RWPE2 (cell line): ENCODE data around the gene ODAD2.

ENCODE experiments used
- ATAC-seq: fragments of 200-7000 bp; cut with Tn5 transposase; 3 replicates; pipeline ENCODE4 v1.9.1; 2021; ENCODE audit warnings: low read depth
- DNase-seq: peaks from one replicate; pipeline ENCODE4 v3.0.0-alpha.2; 2020; ENCODE audit warnings: low spot score
- H3K27ac ChIP-seq: fragments of 450-650 bp; 2 replicates; pipeline ENCODE4 v1.5.1; 2017; ENCODE audit warnings: mild to moderate bottlenecking; ENCODE audit not compliant: poor library complexity, severe bottlenecking
- H3K27me3 ChIP-seq: fragments of 250-450 bp; sonication (Bioruptor Pico); 2 replicates; pipeline ENCODE4 v1.5.1; 2021; ENCODE audit warnings: mild to moderate bottlenecking, moderate library complexity; ENCODE audit not compliant: insufficient read depth, poor library complexity, severe bottlenecking
- H3K36me3 ChIP-seq: fragments of 250-450 bp; sonication (Bioruptor Pico); 2 replicates; pipeline ENCODE4 v1.5.1; 2020; ENCODE audit warnings: low read depth, mild to moderate bottlenecking, moderate library complexity
- H3K4me1 ChIP-seq: fragments of 250-450 bp; sonication (Bioruptor Pico); 2 replicates; pipeline ENCODE4 v1.5.1; 2021; ENCODE audit warnings: mild to moderate bottlenecking, moderate library complexity; ENCODE audit not compliant: insufficient read depth, poor library complexity, severe bottlenecking
- H3K4me3 ChIP-seq: fragments of 250-450 bp; sonication (Bioruptor Pico); 2 replicates; pipeline ENCODE4 v1.5.1; 2021; ENCODE audit warnings: mild to moderate bottlenecking, moderate library complexity; ENCODE audit not compliant: severe bottlenecking
- H3K9me3 ChIP-seq: fragments of 250-450 bp; sonication (Bioruptor Pico); 2 replicates; pipeline ENCODE4 v1.5.1; 2021; ENCODE audit warnings: mild to moderate bottlenecking, moderate library complexity; ENCODE audit not compliant: severe bottlenecking
- CTCF ChIP-seq: fragments of 450-650 bp; IDR thresholded peaks from one replicate; pipeline ENCODE4 v1.5.1; 2017; ENCODE audit warnings: mild to moderate bottlenecking, moderate library complexity; ENCODE audit not compliant: poor library complexity, severe bottlenecking

Gene ODAD2

GRCh38 chr10:27826369-27826768 is 172.5 kb downstream of the ODAD2 start:
- Histone ChIP-seq H3K36me3 (no peaks in the 10 kb centered on the region), H3K27ac (no peak overlapping the region), H3K4me1 (no peaks in the 10 kb centered on the region), H3K27me3 (no peaks in the 10 kb centered on the region), H3K9me3 (peaks cover 1% of the 10 kb centered on the region), H3K4me3 (no peak overlapping the region)
- no peak for ATAC-seq
- DNase-seq: no peak
- TF ChIP-seq CTCF: no peak

- no peak for DNase-seq
- Histone ChIP-seq H3K9me3 (peaks cover 1% of the 10 kb centered on the region), H3K4me1 (no peaks in the 10 kb centered on the region), H3K4me3 (no peak overlapping the region), H3K36me3 (no peaks in the 10 kb centered on the region), H3K27me3 (no peaks in the 10 kb centered on the region), H3K27ac (no peak overlapping the region)
- no peak for TF ChIP-seq CTCF
- no peak for ATAC-seq
Measured at GRCh38 chr10:27822301-27822700, 176.6 kb downstream of the ODAD2 start.

DNA sequence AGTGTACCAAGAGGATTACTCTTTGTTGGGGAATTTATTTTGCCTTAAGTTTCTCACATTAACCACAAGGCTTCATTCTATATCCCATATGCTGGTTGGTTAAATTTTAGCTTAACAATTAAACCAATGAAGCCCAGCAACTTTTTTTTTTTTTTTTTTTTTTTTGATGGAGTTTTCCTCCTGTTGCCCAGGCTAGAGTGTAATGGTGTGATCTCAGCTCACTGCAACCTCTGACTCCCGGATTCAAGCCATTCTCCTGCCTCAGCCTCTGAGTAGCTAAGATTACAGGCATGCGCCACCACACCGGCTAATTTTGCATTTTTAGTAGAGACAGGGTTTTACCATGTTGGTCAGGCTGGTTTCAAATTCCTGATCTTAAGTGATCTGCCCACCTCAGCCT is 178.2 kb downstream of the ODAD2 start:
- no peaks in the 10 kb centered on the region for H3K4me1 ChIP-seq
- H3K36me3 ChIP-seq: no peaks in the 10 kb centered on the region
- ATAC-seq (no peak), DNase-seq (no peak)
- no peak overlapping the region for H3K27ac ChIP-seq
- no peaks in the 10 kb centered on the region for H3K27me3 ChIP-seq
- TF ChIP-seq CTCF: no peak
- H3K9me3 ChIP-seq: peaks cover 1% of the 10 kb centered on the region
- H3K4me3 ChIP-seq: no peak overlapping the region

DNA sequence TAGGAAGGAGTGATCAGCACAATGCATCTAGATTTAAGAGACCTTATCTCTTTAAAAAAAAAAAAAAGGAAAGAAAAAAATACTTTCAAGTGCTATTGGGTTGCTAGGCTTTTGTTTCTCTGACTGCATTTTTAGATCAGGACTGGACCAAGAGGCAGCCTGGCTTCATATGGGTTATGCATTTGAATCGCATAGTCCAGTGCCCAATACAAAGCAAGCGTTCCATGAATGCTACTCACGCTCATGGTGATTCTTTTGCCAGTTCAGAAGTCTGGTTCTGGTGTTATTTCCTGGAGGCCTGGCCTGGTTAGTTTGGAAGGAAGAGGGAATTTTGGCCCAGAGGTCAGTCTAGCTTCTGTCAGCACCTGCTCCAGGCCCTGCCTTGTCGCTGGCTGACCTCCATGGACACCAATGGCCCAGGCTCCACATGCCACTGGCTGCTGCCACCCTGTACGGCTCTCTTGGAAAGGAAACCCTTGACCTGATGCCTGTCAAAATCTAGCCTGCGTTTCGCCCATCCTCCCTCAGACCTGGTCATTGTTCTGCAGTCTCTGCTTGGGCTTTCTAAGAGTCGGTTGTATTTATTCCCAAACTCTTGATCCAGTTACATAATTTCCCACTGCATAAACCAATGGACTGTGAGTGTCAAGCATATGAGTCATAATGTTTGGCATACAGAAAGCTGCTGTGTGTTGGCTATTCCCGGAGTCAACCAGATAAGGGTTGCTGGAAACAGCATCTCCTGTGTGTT is 178.9 kb downstream of the ODAD2 start:
- ATAC-seq (peak; percentile 54; the same call in 2 of the 3 replicates), DNase-seq (no peak)
- peaks cover 1% of the 10 kb centered on the region for H3K9me3 ChIP-seq
- no peaks in the 10 kb centered on the region for H3K4me1 ChIP-seq
- TF ChIP-seq CTCF: no peak
- no peaks in the 10 kb centered on the region for H3K36me3 ChIP-seq
- H3K4me3 ChIP-seq: no peak overlapping the region
- no peaks in the 10 kb centered on the region for H3K27me3 ChIP-seq
- no peak overlapping the region for H3K27ac ChIP-seq

DNA sequence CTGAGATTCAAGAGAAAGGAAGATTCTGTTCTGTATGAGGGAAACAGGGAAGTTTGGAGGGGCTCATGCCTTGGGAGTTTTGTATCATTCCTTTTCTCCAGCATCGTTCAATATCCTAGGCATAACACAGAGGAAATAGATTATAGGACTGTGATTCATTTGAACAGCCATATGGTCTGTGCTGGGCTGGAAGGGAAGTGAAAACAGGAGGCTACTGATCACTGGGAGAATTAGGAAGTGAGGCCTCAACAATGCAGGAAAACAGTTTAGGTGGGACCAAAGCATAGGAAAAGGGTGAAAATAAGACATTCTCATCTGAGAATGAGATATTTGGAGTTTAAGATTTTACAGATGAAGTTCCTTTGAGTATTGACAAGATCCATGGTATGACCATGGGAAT is 182.6 kb downstream of the ODAD2 start:
- Histone ChIP-seq H3K4me1 (no peaks in the 10 kb centered on the region), H3K9me3 (no peaks in the 10 kb centered on the region), H3K27ac (no peak overlapping the region), H3K27me3 (no peaks in the 10 kb centered on the region), H3K4me3 (no peak overlapping the region), H3K36me3 (no peaks in the 10 kb centered on the region)
- ATAC-seq: no peak
- TF ChIP-seq CTCF: no peak
- no peak for DNase-seq
